HK-2 (cell line): Measurements from ENCODE around the gene ABHD16A.

Experiments
- DNase-seq: peaks from one replicate; pipeline ENCODE4 v3.0.0-alpha.2; 2018; ENCODE audit not compliant: unreplicated experiment

Gene ABHD16A

GRCh38 chr6:31702819-31703716 is at the start of gene ABHD16A:
TSS of gene ABHD16A (minus strand) at chr6:31703324. CDS start at chr6:31703281, 43 bp downstream.
- DNase-seq: peak; percentile 96

- DNase-seq: no peak
These were observed 49.7 kb upstream of the ABHD16A start for GRCh38 chr6:31752739-31753319.

- DNase-seq: no peak
These were observed 47.4 kb upstream of the ABHD16A start for GRCh38 chr6:31750411-31751022.

GRCh38 chr6:31749301-31750036 is 46.3 kb upstream of the ABHD16A start:
- no peak for DNase-seq

- no peak for DNase-seq
These were observed 41.3 kb upstream of the ABHD16A start for GRCh38 chr6:31744422-31744821.

- DNase-seq: no peak
These were observed 39.8 kb upstream of the ABHD16A start for GRCh38 chr6:31742894-31743293.

GRCh38 chr6:31741815-31742214 is 38.7 kb upstream of the ABHD16A start:
- no peak for DNase-seq

- peak; percentile 41 for DNase-seq
These were observed 37.5 kb upstream of the ABHD16A start for GRCh38 chr6:31740397-31741223.

- DNase-seq: peak; percentile 99
These were observed 36.7 kb upstream of the ABHD16A start, which contains the start of gene MSH5 for GRCh38 chr6:31739639-31740396. TSS of gene MSH5 (plus strand) at chr6:31740005. CDS start at chr6:31740467, 462 bp downstream.

- peak; percentile 64 for DNase-seq
These were observed 35.2 kb upstream of the ABHD16A start for GRCh38 chr6:31737991-31738979.

GRCh38 chr6:31737315-31737990 is 34.3 kb upstream of the ABHD16A start:
- peak; percentile 34 for DNase-seq

GRCh38 chr6:31736768-31737314 is 33.7 kb upstream of the ABHD16A start:
- DNase-seq: no peak

GRCh38 chr6:31736021-31736767 is 33.1 kb upstream of the ABHD16A start, which contains the start of gene CLIC1:
TSS of gene CLIC1 (minus strand) at chr6:31736530. CDS start at chr6:31736300, 230 bp downstream.
- DNase-seq: peak; percentile 89

- DNase-seq: peak; percentile 76
These were observed 31.8 kb upstream of the ABHD16A start for GRCh38 chr6:31734821-31735406.

GRCh38 chr6:31734247-31734820 is 31.2 kb upstream of the ABHD16A start:
- no peak for DNase-seq

- DNase-seq: no peak
These were observed 30.6 kb upstream of the ABHD16A start for GRCh38 chr6:31733734-31734133.
